Vagina (tissue), 2 donors: Measurements from ENCODE around the gene DNAJC2. TPM values are rescaled to one million over a fixed set of nuclear protein-coding genes. Genes with fewer than 3 reads are reported as not detected.

Experiments
- DNase-seq, 2 donors: peaks; one replicate each; pipeline ENCODE4 v3.0.0-alpha.2; 2017; ENCODE audit errors: extremely low spot score in 2 of 2
- H3K27ac ChIP-seq: fragments of 200-600 bp; sonication (generic); one replicate; pipeline ENCODE4 v1.5.1; 2019
- H3K27me3 ChIP-seq: fragments of 200-600 bp; sonication (generic); one replicate; pipeline ENCODE4 v1.5.1; 2019
- H3K36me3 ChIP-seq, 2 donors: fragments of 200-600 bp; sonication (generic); one replicate each; pipeline ENCODE4 v1.5.1; 2017 to 2019
- H3K4me1 ChIP-seq: fragments of 200-600 bp; sonication (generic); one replicate; pipeline ENCODE4 v1.5.1; 2019
- H3K4me3 ChIP-seq, 2 donors: fragments of 200-600 bp; sonication (generic); 1 replicate in 1 of 2; 2 replicates in 1 of 2; pipeline ENCODE4 v1.5.1; 2016 to 2019
- H3K9me3 ChIP-seq: fragments of 200-600 bp; sonication (generic); one replicate; pipeline ENCODE4 v1.5.1; 2019
- CTCF ChIP-seq, 3 experiments: fragments of 450-650 bp in 2 of 3; fragments of 200-600 bp in 1 of 3; sonication (generic) in 1 of 3; IDR thresholded peaks; one replicate each; pipeline ENCODE4 v1.5.1; 2017 to 2019; ENCODE audit warnings: antibody characterized with exemption in 3 of 3, mild to moderate bottlenecking in 2 of 3, moderate library complexity in 2 of 3
- POLR2A ChIP-seq, 2 donors: fragments of 450-650 bp; IDR thresholded peaks; one replicate each; pipeline ENCODE4 v1.6.1; 2017; ENCODE audit warnings: antibody characterized with exemption in 2 of 2, mild to moderate bottlenecking in 2 of 2, moderate library complexity in 2 of 2
- POLR2AphosphoS5 ChIP-seq, 2 donors: sonication (generic); formaldehyde crosslinking; IDR thresholded peaks; one replicate each; pipeline ENCODE4 v1.9.0; 2017; ENCODE audit warnings: antibody characterized with exemption in 2 of 2, mild to moderate bottlenecking in 2 of 2, low read depth in 1 of 2; ENCODE audit not compliant: insufficient read depth in 1 of 2
- intact Hi-C: fragments of 100-400 bp; cut with DNase I; formaldehyde crosslinking; loops from one replicate; pipeline ENCODE4 v1.15.1; 2023
- total RNA-seq: library from RNA; depleted of rRNA; stranded (reverse); fragments of >200 nt; gene quantifications from one replicate; pipeline ENCODE4 v1.2.3, GENCODE V29; 2016

The DNAJC2 gene
- total RNA-seq, 1 donor from 2014 or later = 12.0 TPM

- H3K27me3 ChIP-seq = no peaks in the 10 kb centered on the region
- intact Hi-C loops = no loop called here
- peaks cover 0 to 31% of the 10 kb centered on the region in 2 donors for H3K36me3 ChIP-seq
- no peak for DNase-seq
- TF ChIP-seq POLR2AphosphoS5 (IDR thresholded peaks at IDR 0.05; ENCODE audit: insufficient read depth in 1 of 2, low read depth in 1 of 2) (no peak), POLR2A (IDR thresholded peaks at IDR 0.05) (no peak), CTCF (IDR thresholded peaks at IDR 0.05) (no peak)
- no peaks in the 10 kb centered on the region for H3K9me3 ChIP-seq
- H3K4me1 ChIP-seq = peaks cover 23% of the 10 kb centered on the region
- H3K4me3 ChIP-seq = no peak overlapping the region
- H3K27ac ChIP-seq = no peak overlapping the region
Observed at GRCh38 chr7:103341466-103341865, 3.1 kb downstream of the DNAJC2 start.

GRCh38 chr7:103338864-103339263 is 5.7 kb downstream of the DNAJC2 start:
- Histone ChIP-seq H3K27me3 (no peaks in the 10 kb centered on the region), H3K9me3 (no peaks in the 10 kb centered on the region), H3K36me3 (peaks cover 0 to 47% of the 10 kb centered on the region in 2 donors), H3K4me3 (no peak overlapping the region), H3K4me1 (peaks cover 23% of the 10 kb centered on the region), H3K27ac (no peak overlapping the region)
- intact Hi-C loops = no loop called here
- no peak for TF ChIP-seq CTCF (IDR thresholded peaks at IDR 0.05)
- no peak for TF ChIP-seq POLR2AphosphoS5 (IDR thresholded peaks at IDR 0.05; ENCODE audit: insufficient read depth in 1 of 2, low read depth in 1 of 2)
- no peak for TF ChIP-seq POLR2A (IDR thresholded peaks at IDR 0.05)
- no peak for DNase-seq

- no peaks in the 10 kb centered on the region for H3K27me3 ChIP-seq
- H3K27ac ChIP-seq = no peak overlapping the region
- no peak for TF ChIP-seq CTCF (IDR thresholded peaks at IDR 0.05)
- no peak for TF ChIP-seq POLR2AphosphoS5 (IDR thresholded peaks at IDR 0.05; ENCODE audit: insufficient read depth in 1 of 2, low read depth in 1 of 2)
- intact Hi-C loops = no loop called here
- peaks cover 2% of the 10 kb centered on the region for H3K4me1 ChIP-seq
- no peak overlapping the region for H3K4me3 ChIP-seq
- H3K36me3 ChIP-seq = peaks cover 0 to 53% of the 10 kb centered on the region in 2 donors
- DNase-seq = no peak
- H3K9me3 ChIP-seq = no peaks in the 10 kb centered on the region
Observed at GRCh38 chr7:103336761-103337160, 7.8 kb downstream of the DNAJC2 start.

- Histone ChIP-seq H3K4me3 (no peak overlapping the region), H3K27ac (no peak overlapping the region), H3K36me3 (peaks cover 0 to 52% of the 10 kb centered on the region in 2 donors), H3K9me3 (no peaks in the 10 kb centered on the region), H3K4me1 (no peaks in the 10 kb centered on the region), H3K27me3 (no peaks in the 10 kb centered on the region)
- DNase-seq = no peak
- TF ChIP-seq POLR2A (IDR thresholded peaks at IDR 0.05) (no peak), CTCF (IDR thresholded peaks at IDR 0.05) (no peak), POLR2AphosphoS5 (IDR thresholded peaks at IDR 0.05; ENCODE audit: insufficient read depth in 1 of 2, low read depth in 1 of 2) (no peak)
- intact Hi-C loops = no loop called here
Observed at GRCh38 chr7:103325744-103326143, 18.8 kb downstream of the DNAJC2 start.

GRCh38 chr7:103317009-103317408 is 27.6 kb downstream of the DNAJC2 start:
- H3K36me3 ChIP-seq = peaks cover 0 to 77% of the 10 kb centered on the region in 2 donors
- TF ChIP-seq POLR2AphosphoS5 (IDR thresholded peaks at IDR 0.05; ENCODE audit: insufficient read depth in 1 of 2, low read depth in 1 of 2) = no peak
- no peak for TF ChIP-seq POLR2A (IDR thresholded peaks at IDR 0.05)
- no peak for TF ChIP-seq CTCF (IDR thresholded peaks at IDR 0.05)
- DNase-seq = no peak
- H3K9me3 ChIP-seq = no peaks in the 10 kb centered on the region
- intact Hi-C loops = no loop called here
- no peak overlapping the region for H3K4me3 ChIP-seq
- no peaks in the 10 kb centered on the region for H3K27me3 ChIP-seq
- H3K4me1 ChIP-seq = no peaks in the 10 kb centered on the region
- H3K27ac ChIP-seq = no peak overlapping the region
